Gastrocnemius medialis (tissue), 4 donors: ENCODE measurements around the gene CBARP.

ENCODE experiments used
- POLR2A ChIP-seq, 2 donors: fragments of 450-650 bp; IDR thresholded peaks; one replicate each; pipeline ENCODE4 v1.6.1; 2017; ENCODE audit warnings: antibody characterized with exemption in 2 of 2, mild to moderate bottlenecking in 2 of 2, moderate library complexity in 2 of 2
- TF ChIP-seq, protein P1 (sequence below), 5 experiments: fragments of 450-650 bp in 3 of 5; fragments of 200-600 bp in 2 of 5; sonication (generic) in 2 of 5; IDR thresholded peaks in 4 of 5; conservative IDR thresholded peaks in 1 of 5; 1 replicate in 4 of 5; 2 replicates in 1 of 5; pipeline ENCODE4 v1.5.1; 2016 to 2019; ENCODE audit warnings: antibody characterized with exemption in 5 of 5, mild to moderate bottlenecking in 3 of 5, moderate library complexity in 3 of 5

DNA sequence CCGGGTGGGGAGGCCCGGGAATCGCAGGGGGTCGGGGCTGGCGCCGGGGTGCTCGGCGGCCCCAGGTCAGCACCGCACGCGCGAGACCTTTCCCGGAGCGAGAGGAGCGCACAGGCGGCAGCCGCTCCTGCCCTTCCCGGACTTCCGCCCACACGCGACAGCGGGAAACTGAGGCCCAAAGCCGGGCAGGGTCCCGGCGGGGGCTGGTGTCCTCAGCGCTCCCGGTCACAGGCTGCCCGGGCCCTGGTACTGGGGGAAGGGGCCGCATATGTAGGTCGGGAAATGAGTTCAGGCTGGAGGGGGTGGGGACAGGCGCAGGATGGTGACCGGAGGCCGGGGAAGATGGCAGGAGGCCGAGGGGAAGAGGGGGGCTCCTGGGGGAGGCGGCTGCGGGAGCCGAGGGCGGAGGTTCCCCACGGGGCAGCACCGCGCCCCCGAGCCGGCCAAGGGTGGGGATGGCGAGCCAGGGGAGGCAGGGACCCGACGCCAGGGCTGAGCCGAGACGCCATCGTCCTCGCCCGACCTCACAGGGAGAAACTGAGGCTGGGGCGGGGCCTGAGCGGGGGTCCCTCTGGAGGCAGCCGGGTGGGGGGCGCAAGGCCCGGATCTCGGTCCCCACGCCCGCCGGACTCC lies 662 bp downstream of the CBARP start:
- TF ChIP-seq, protein P1, sequence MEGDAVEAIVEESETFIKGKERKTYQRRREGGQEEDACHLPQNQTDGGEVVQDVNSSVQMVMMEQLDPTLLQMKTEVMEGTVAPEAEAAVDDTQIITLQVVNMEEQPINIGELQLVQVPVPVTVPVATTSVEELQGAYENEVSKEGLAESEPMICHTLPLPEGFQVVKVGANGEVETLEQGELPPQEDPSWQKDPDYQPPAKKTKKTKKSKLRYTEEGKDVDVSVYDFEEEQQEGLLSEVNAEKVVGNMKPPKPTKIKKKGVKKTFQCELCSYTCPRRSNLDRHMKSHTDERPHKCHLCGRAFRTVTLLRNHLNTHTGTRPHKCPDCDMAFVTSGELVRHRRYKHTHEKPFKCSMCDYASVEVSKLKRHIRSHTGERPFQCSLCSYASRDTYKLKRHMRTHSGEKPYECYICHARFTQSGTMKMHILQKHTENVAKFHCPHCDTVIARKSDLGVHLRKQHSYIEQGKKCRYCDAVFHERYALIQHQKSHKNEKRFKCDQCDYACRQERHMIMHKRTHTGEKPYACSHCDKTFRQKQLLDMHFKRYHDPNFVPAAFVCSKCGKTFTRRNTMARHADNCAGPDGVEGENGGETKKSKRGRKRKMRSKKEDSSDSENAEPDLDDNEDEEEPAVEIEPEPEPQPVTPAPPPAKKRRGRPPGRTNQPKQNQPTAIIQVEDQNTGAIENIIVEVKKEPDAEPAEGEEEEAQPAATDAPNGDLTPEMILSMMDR (IDR thresholded peaks at IDR 0.05 in 4 of 5, conservative IDR thresholded peaks at IDR 0.05 in 1 of 5), result no peak
- TF ChIP-seq POLR2A (IDR thresholded peaks at IDR 0.05), result no peak
